HEK293T (cell line): Measurements from ENCODE around the gene IL13RA1.

Experiments used
- ARNT ChIP-seq: fragments of 450-650 bp; IDR thresholded peaks from 2 replicates; pipeline ENCODE4 v1.6.1; 2017; ENCODE audit warnings: mild to moderate bottlenecking
- BHLHE40 ChIP-seq: fragments of 450-650 bp; IDR thresholded peaks from 2 replicates; pipeline ENCODE4 v1.6.1; 2016; ENCODE audit warnings: mild to moderate bottlenecking, moderate library complexity, borderline replicate concordance
- CTBP1 ChIP-seq: fragments of 450-650 bp; IDR thresholded peaks from 2 replicates; pipeline ENCODE4 v1.6.1; 2016; ENCODE audit warnings: borderline replicate concordance
- FOXA1 ChIP-seq: fragments of 450-650 bp; IDR thresholded peaks from 2 replicates; pipeline ENCODE4 v1.6.1; 2016; ENCODE audit warnings: mild to moderate bottlenecking
- FOXK2 ChIP-seq: fragments of 450-650 bp; IDR thresholded peaks from 2 replicates; pipeline ENCODE4 v1.6.1; 2016; ENCODE audit warnings: mild to moderate bottlenecking
- FOXM1 ChIP-seq: fragments of 450-650 bp; IDR thresholded peaks from 2 replicates; pipeline ENCODE4 v1.6.1; 2017; ENCODE audit warnings: mild to moderate bottlenecking, borderline replicate concordance
- HDGF ChIP-seq: fragments of 450-650 bp; IDR thresholded peaks from 2 replicates; pipeline ENCODE4 v1.6.1; 2017; ENCODE audit warnings: antibody characterized with exemption, borderline replicate concordance
- L3MBTL2 ChIP-seq: fragments of 450-650 bp; conservative IDR thresholded peaks from 2 replicates; pipeline ENCODE4 v1.6.1; 2016; ENCODE audit warnings: mild to moderate bottlenecking
- LEF1 ChIP-seq: fragments of 450-650 bp; IDR thresholded peaks from 2 replicates; pipeline ENCODE4 v1.6.1; 2017; ENCODE audit warnings: mild to moderate bottlenecking, borderline replicate concordance
- PKNOX1 ChIP-seq: fragments of 450-650 bp; IDR thresholded peaks from 2 replicates; pipeline ENCODE4 v1.6.1; 2016
- SP1 ChIP-seq: fragments of 450-650 bp; IDR thresholded peaks from 2 replicates; pipeline ENCODE4 v1.6.1; 2017
- SUZ12 ChIP-seq: fragments of 450-650 bp; IDR thresholded peaks from 2 replicates; pipeline ENCODE4 v1.6.1; 2016; ENCODE audit warnings: mild to moderate bottlenecking
- TARDBP ChIP-seq: fragments of 450-650 bp; IDR thresholded peaks from 2 replicates; pipeline ENCODE4 v1.6.1; 2016
- ZNF384 ChIP-seq: fragments of 450-650 bp; IDR thresholded peaks from 2 replicates; pipeline ENCODE4 v1.6.1; 2016

- no peak for TF ChIP-seq BHLHE40
- TF ChIP-seq ZNF384: no peak
- no peak for TF ChIP-seq L3MBTL2
- no peak for TF ChIP-seq LEF1
- TF ChIP-seq FOXM1: no peak
- TF ChIP-seq ARNT: no peak
- no peak for TF ChIP-seq SUZ12
- no peak for TF ChIP-seq SP1
- TF ChIP-seq FOXA1: no peak
- no peak for TF ChIP-seq PKNOX1
- TF ChIP-seq CTBP1: no peak
- no peak for TF ChIP-seq HDGF
- TF ChIP-seq FOXK2: no peak
- no peak for TF ChIP-seq TARDBP
Observed at GRCh38 chrX:118772051-118772450, 44.6 kb downstream of the IL13RA1 start.
